Memory B cell (primary cell): ENCODE results near the gene MKKS.

Source experiments
- ATAC-seq: fragments of 150-1000 bp; cut with Tn5 transposase; 2 replicates; pipeline ENCODE4 v1.10.0; 2021; ENCODE audit warnings: low read depth, mild to moderate bottlenecking, moderate library complexity
- DNase-seq, 2 donors: peaks; one replicate each; pipeline ENCODE4 v3.0.0; 2022; ENCODE audit warnings: low spot score in 2 of 2
- H3K27ac Mint-ChIP-seq: one replicate; pipeline ENCODE4 v1.8.0; 2022; ENCODE audit warnings: mild to moderate bottlenecking, moderate library complexity, mixed read lengths
- H3K27me3 Mint-ChIP-seq: one replicate; pipeline ENCODE4 v1.8.0; 2022; ENCODE audit warnings: mixed read lengths
- H3K36me3 Mint-ChIP-seq: one replicate; pipeline ENCODE4 v1.8.0; 2022; ENCODE audit warnings: mild to moderate bottlenecking, mixed read lengths
- H3K4me1 Mint-ChIP-seq: one replicate; pipeline ENCODE4 v1.8.0; 2022; ENCODE audit warnings: mixed read lengths
- H3K4me3 Mint-ChIP-seq: one replicate; pipeline ENCODE4 v1.8.0; 2022; ENCODE audit warnings: mild to moderate bottlenecking, moderate library complexity, mixed read lengths
- H3K9me3 Mint-ChIP-seq: one replicate; pipeline ENCODE4 v1.8.0; 2022; ENCODE audit warnings: mixed read lengths

MKKS gene

DNA sequence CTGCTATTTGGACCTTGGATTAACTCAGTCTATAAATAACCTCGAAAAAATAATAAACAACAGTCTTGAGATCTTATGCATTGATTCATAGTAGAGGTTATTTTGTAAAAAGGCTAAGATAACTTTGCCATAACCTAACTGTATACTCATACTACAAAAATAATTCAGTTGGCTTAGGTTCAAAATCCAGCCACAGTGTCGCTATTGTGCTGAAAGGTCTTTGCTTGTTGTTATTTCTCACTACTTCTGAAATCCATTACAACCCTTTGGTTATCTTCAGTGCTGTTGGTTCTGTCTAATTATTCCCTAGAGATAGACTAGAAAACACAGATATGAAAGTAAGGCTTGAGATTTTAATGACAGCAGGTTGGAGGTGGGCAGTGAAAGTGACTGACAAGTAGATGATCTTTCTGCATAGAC lies 74.4 kb downstream of the MKKS start:
- no peaks in the 10 kb centered on the region for H3K36me3 Mint-ChIP-seq
- H3K4me3 Mint-ChIP-seq, result no peak overlapping the region
- H3K9me3 Mint-ChIP-seq, result peaks cover 2% of the 10 kb centered on the region
- no peaks in the 10 kb centered on the region for H3K4me1 Mint-ChIP-seq
- no peak overlapping the region for H3K27ac Mint-ChIP-seq
- H3K27me3 Mint-ChIP-seq, result peaks cover 4% of the 10 kb centered on the region
- no peak for DNase-seq
- no peak for ATAC-seq

DNA sequence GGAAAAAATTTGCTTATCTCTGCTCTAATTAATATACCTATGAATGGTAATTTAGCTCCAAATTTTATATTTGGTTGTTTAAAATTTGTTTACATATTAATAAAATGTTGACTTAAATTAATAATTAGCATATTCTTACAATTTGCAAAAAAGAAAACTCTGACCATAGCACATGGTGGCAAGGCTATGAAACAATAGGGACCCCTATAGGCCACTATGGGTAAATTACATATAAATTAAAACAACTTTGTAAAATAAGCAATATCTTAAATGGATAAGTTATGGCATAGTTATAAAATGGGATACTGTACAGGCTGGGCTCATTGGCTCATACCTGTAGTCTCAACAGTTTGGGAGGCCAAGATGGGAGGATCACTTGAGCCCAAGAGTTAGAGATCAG lies 76.0 kb downstream of the MKKS start:
- peaks cover 2% of the 10 kb centered on the region for H3K9me3 Mint-ChIP-seq
- no peaks in the 10 kb centered on the region for H3K4me1 Mint-ChIP-seq
- H3K27me3 Mint-ChIP-seq, result peaks cover 4% of the 10 kb centered on the region
- no peak overlapping the region for H3K27ac Mint-ChIP-seq
- no peak for ATAC-seq
- H3K4me3 Mint-ChIP-seq, result no peak overlapping the region
- H3K36me3 Mint-ChIP-seq, result no peaks in the 10 kb centered on the region
- DNase-seq, result no peak

- Mint-ChIP-seq H3K27ac (no peak overlapping the region), H3K9me3 (peaks cover 2% of the 10 kb centered on the region), H3K4me3 (no peak overlapping the region), H3K36me3 (no peaks in the 10 kb centered on the region), H3K4me1 (no peaks in the 10 kb centered on the region), H3K27me3 (peaks cover 4% of the 10 kb centered on the region)
- DNase-seq, result no peak
- no peak for ATAC-seq
These were observed 76.8 kb downstream of the MKKS start for GRCh38 chr20:10357061-10357708.

DNA sequence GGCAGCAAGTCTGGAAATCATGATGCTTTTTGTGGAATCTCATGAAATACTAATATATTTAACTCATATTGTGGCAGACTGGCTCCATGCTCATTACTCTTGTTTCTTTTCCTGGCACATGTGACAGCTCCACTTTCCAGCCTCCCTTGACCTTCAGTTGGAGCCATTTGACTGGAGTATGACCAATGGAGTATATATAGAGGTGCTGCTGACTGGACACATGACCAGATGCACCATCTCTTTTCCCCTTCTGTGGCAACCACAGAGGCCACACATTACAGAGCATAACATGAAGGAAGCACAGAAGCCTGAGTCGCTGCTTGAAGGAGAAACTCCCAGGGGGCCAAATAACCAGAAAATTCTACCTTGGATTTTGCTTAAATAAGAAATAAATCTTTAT lies 77.4 kb downstream of the MKKS start:
- peaks cover 4% of the 10 kb centered on the region for H3K27me3 Mint-ChIP-seq
- H3K4me1 Mint-ChIP-seq, result no peaks in the 10 kb centered on the region
- no peak overlapping the region for H3K27ac Mint-ChIP-seq
- peaks cover 2% of the 10 kb centered on the region for H3K9me3 Mint-ChIP-seq
- no peaks in the 10 kb centered on the region for H3K36me3 Mint-ChIP-seq
- ATAC-seq (no peak), DNase-seq (no peak)
- H3K4me3 Mint-ChIP-seq, result no peak overlapping the region

- Mint-ChIP-seq H3K36me3 (no peaks in the 10 kb centered on the region), H3K4me3 (no peak overlapping the region), H3K4me1 (no peaks in the 10 kb centered on the region), H3K27me3 (peaks cover 4% of the 10 kb centered on the region), H3K9me3 (peaks cover 2% of the 10 kb centered on the region), H3K27ac (no peak overlapping the region)
- ATAC-seq, result no peak
- DNase-seq, result no peak
These were observed 80.8 kb downstream of the MKKS start for GRCh38 chr20:10352934-10353824.
